Measurements from ENCODE around the gene PGM2.

The PGM2 gene

DNA sequence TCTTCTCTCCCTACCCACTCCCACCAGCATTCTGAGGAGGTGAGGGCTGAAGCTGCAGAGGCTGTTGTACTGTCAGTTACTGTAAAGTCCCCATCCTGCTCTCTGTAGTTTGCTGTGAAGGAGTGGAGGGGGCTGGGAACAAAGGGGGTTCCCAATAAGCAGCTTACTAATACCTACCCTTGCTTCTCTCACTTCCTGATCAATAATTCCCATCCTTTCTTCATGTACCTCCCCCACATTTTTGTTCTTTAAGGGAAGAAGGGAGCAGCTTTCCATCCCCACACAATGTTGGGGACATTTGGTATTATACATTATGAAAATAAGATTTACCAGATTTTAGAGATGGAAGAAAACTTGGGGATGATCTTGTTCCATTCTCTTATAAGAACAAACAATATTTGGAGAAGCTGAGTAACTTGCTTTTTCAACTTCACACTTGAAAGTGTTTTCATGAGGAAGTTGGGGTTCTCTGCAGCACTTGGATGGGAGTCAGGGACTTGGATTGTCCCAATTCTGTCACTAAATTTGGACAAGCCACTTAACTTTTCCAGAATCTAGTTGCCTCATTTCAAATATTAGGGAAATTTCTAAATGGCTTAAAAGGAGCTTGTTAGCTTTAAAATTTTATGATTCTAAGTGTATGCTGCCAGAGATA is 69.8 kb downstream of the PGM2 start:
- Histone ChIP-seq H3K4me3 (ENCODE audit: low read depth in 1 of 2, low read length in 2 of 2) (no peak overlapping the region), H2AFZ (ENCODE audit: low read depth, low read length) (no peak overlapping the region), H4K20me1 (ENCODE audit: insufficient read depth, low read length) (peaks cover 16% of the 10 kb centered on the region; the same call in 1 of the 2 replicates), H3K9ac (ENCODE audit: low read depth, low read length) (no peak overlapping the region), H3K27ac (ENCODE audit: low read length) (no peak overlapping the region), H3K36me3 (ENCODE audit: insufficient read depth, low read length) (no peaks in the 10 kb centered on the region), H3K9me3 (ENCODE audit: insufficient read depth, low read length, severe bottlenecking) (no peaks in the 10 kb centered on the region), H3K79me2 (ENCODE audit: insufficient read depth, low read length) (peaks cover 57% of the 10 kb centered on the region), H3K27me3 (ENCODE audit: insufficient read depth, low read length, poor library complexity) (no peaks in the 10 kb centered on the region), H3K4me2 (ENCODE audit: insufficient read depth, low read length) (no peak overlapping the region), H3K4me1 (ENCODE audit: insufficient read depth, low read length) (peaks cover 14% of the 10 kb centered on the region)
- TF ChIP-seq, protein P1, sequence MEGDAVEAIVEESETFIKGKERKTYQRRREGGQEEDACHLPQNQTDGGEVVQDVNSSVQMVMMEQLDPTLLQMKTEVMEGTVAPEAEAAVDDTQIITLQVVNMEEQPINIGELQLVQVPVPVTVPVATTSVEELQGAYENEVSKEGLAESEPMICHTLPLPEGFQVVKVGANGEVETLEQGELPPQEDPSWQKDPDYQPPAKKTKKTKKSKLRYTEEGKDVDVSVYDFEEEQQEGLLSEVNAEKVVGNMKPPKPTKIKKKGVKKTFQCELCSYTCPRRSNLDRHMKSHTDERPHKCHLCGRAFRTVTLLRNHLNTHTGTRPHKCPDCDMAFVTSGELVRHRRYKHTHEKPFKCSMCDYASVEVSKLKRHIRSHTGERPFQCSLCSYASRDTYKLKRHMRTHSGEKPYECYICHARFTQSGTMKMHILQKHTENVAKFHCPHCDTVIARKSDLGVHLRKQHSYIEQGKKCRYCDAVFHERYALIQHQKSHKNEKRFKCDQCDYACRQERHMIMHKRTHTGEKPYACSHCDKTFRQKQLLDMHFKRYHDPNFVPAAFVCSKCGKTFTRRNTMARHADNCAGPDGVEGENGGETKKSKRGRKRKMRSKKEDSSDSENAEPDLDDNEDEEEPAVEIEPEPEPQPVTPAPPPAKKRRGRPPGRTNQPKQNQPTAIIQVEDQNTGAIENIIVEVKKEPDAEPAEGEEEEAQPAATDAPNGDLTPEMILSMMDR (IDR thresholded peaks at IDR 0.05; ENCODE audit: borderline replicate concordance, extremely low read depth, low read length, poor library complexity, severe bottlenecking) = no peak
- no peak for TF ChIP-seq EZH2 (IDR thresholded peaks at IDR 0.05; ENCODE audit: borderline replicate concordance, low read depth, low read length, severe bottlenecking)
- no peak for DNase-seq
- ATAC-seq (ENCODE audit: insufficient read depth, low read depth) = no peak

GRCh38 chr4:37902212-37902611 is 75.7 kb downstream of the PGM2 start:
- H4K20me1 ChIP-seq (ENCODE audit: insufficient read depth, low read length) = 0 out of 2 replicates have a peak, but pooled peaks cover 11% of the 10 kb centered on the region
- H3K9me3 ChIP-seq (ENCODE audit: insufficient read depth, low read length, severe bottlenecking) = no peaks in the 10 kb centered on the region
- no peak overlapping the region for H3K27ac ChIP-seq (ENCODE audit: low read length)
- no peak overlapping the region for H3K4me2 ChIP-seq (ENCODE audit: insufficient read depth, low read length)
- no peak for ATAC-seq (ENCODE audit: insufficient read depth, low read depth)
- peaks cover 26% of the 10 kb centered on the region for H3K36me3 ChIP-seq (ENCODE audit: insufficient read depth, low read length)
- TF ChIP-seq, protein P1 (IDR thresholded peaks at IDR 0.05; ENCODE audit: borderline replicate concordance, extremely low read depth, low read length, poor library complexity, severe bottlenecking) = no peak
- TF ChIP-seq EZH2 (IDR thresholded peaks at IDR 0.05; ENCODE audit: borderline replicate concordance, low read depth, low read length, severe bottlenecking) = no peak
- peaks cover 30% of the 10 kb centered on the region for H3K79me2 ChIP-seq (ENCODE audit: insufficient read depth, low read length)
- no peak overlapping the region for H2AFZ ChIP-seq (ENCODE audit: low read depth, low read length)
- no peak overlapping the region for H3K9ac ChIP-seq (ENCODE audit: low read depth, low read length)
- DNase-seq = no peak
- H3K4me1 ChIP-seq (ENCODE audit: insufficient read depth, low read length) = no peaks in the 10 kb centered on the region
- H3K4me3 ChIP-seq (ENCODE audit: low read depth in 1 of 2, low read length in 2 of 2) = no peak overlapping the region
- no peaks in the 10 kb centered on the region for H3K27me3 ChIP-seq (ENCODE audit: insufficient read depth, low read length, poor library complexity)

- TF ChIP-seq, protein P1 (IDR thresholded peaks at IDR 0.05; ENCODE audit: borderline replicate concordance, extremely low read depth, low read length, poor library complexity, severe bottlenecking) = no peak
- TF ChIP-seq EZH2 (IDR thresholded peaks at IDR 0.05; ENCODE audit: borderline replicate concordance, low read depth, low read length, severe bottlenecking) = no peak
- Histone ChIP-seq H3K9ac (ENCODE audit: low read depth, low read length) (no peak overlapping the region), H3K27me3 (ENCODE audit: insufficient read depth, low read length, poor library complexity) (no peaks in the 10 kb centered on the region), H3K4me2 (ENCODE audit: insufficient read depth, low read length) (no peak overlapping the region), H3K79me2 (ENCODE audit: insufficient read depth, low read length) (peaks cover 26% of the 10 kb centered on the region), H3K4me1 (ENCODE audit: insufficient read depth, low read length) (no peaks in the 10 kb centered on the region), H3K4me3 (ENCODE audit: low read depth in 1 of 2, low read length in 2 of 2) (no peak overlapping the region), H3K9me3 (ENCODE audit: insufficient read depth, low read length, severe bottlenecking) (no peaks in the 10 kb centered on the region), H3K36me3 (ENCODE audit: insufficient read depth, low read length) (peaks cover 26% of the 10 kb centered on the region), H4K20me1 (ENCODE audit: insufficient read depth, low read length) (0 out of 2 replicates have a peak, but pooled peaks cover 11% of the 10 kb centered on the region), H2AFZ (ENCODE audit: low read depth, low read length) (no peak overlapping the region), H3K27ac (ENCODE audit: low read length) (no peak overlapping the region)
- ATAC-seq (ENCODE audit: insufficient read depth, low read depth) = no peak
- no peak for DNase-seq
These were observed 76.5 kb downstream of the PGM2 start for GRCh38 chr4:37902738-37903693.
